GM18520 (cell line): ENCODE measurements around the gene COL9A3.
"Not testable (repeated sequence)": the region's sequence is repeated elsewhere in the genome, so short reads cannot be mapped to it uniquely, and the experiment has no call there.

Experiments used
- ATAC-seq: cut with Tn5 transposase; IDR thresholded peaks from one replicate; pipeline ENCODE4 v1.9.1; 2021; ENCODE audit not compliant: unreplicated experiment

Gene COL9A3

DNA sequence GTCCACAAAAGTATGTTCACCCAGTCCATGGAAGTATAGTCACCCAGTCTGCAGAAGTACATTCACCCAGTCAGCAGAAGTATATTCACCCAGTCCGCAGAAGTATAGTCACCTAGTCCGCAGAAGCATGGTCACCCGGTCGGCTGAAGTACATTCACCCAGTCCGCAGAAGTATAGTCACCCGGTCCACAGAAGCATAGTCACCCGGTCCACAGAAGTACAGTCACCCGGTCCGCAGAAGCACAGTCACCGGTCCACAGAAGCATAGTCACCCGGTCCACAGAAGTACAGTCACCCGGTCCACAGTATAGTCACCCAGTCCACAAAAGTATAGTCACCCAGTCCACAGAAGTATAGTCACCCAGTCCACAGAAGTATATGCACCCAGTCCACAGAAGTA is 36.0 kb downstream of the COL9A3 start:
- no peak for ATAC-seq

DNA sequence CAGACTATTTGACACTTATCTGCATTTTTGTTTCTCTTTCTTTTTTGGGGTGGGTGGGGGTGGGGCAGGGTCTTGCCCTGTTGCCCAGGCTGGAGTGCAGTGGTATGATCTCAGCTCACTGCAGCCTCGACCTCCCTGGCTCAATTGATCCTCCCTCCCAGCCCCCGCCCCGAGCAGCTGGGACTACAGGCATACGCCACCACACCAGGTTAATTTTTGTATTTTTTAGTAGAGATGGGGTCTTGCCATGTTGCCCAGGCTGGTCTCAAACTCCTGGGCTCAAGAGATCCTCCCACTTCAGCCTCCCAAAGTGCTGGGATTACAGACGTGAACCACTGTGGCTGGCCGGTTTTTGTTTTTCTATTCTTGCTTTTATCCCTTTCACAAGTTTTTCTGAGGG is 36.5 kb downstream of the COL9A3 start:
- ATAC-seq: not testable (repeated sequence)

DNA sequence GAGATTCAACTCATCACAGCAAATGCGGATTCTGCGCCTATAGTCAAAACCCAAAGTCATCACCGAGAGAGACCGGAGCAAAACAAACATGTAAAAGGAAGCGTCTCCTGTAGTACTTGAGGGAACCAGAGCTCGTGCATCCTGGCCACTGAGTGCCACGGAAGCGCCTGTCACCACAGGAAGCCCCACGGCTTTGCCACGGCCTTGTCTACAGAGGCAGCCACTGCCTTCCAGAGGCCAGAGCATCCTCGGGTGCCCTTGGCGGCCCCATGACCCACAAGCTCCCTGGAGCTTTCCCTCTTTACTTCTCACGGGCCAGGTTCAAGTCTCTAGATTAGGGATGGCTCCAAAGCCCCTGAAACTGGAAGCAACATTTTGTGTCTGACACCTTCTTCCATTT is 37.3 kb downstream of the COL9A3 start:
- no peak for ATAC-seq

DNA sequence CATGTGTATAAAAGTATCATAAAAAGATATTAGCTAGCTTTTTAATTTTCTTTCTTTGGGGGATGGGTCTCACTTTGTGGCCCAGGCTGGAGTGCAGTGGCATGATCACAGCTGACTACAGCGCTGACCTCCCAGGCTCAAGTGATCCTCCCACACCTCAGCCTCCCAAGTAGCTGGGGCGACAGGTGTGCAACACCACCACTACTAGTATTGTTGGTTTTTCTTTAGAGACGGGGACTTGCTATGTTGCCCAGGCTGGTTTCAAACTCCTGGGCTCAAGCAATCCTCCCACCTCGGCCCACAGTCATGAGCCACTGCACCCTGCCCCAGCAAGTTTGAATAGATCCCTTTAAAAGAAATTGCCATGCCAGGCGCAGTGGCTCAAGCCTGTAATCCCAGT is 38.3 kb downstream of the COL9A3 start:
- ATAC-seq: no peak

DNA sequence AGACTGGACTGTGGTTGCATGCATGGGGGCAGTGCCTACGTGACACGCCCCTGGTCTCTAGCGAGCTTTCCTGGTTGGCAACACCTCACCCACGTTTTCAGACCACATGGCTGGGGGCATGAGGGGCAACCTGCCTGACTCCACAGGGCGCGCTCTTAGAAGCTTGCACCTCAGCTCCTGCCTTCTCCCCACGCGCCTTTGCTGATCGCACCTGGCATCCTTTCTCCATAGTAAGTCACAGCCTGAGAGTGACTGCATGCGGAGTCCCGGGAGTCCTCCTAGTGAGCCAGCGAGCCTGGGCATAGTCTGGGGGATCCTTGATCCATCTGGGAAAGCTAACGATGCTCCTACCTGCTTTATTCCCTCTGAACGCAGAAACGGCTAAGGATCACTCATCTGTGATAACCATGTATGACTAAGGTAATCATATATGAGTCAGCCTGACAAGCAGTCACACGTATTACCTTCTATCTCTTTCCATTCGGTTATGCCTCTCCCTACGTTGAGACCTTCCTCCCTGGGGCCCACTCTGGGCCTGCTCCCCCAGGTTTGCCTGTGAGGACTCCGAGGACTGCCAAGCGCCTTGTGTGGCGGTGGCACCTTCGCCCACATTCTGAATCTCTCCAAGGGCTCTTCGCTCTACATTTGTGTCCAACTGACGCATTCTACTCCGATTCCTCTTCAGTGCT is 40.2 kb downstream of the COL9A3 start:
- ATAC-seq: no peak

DNA sequence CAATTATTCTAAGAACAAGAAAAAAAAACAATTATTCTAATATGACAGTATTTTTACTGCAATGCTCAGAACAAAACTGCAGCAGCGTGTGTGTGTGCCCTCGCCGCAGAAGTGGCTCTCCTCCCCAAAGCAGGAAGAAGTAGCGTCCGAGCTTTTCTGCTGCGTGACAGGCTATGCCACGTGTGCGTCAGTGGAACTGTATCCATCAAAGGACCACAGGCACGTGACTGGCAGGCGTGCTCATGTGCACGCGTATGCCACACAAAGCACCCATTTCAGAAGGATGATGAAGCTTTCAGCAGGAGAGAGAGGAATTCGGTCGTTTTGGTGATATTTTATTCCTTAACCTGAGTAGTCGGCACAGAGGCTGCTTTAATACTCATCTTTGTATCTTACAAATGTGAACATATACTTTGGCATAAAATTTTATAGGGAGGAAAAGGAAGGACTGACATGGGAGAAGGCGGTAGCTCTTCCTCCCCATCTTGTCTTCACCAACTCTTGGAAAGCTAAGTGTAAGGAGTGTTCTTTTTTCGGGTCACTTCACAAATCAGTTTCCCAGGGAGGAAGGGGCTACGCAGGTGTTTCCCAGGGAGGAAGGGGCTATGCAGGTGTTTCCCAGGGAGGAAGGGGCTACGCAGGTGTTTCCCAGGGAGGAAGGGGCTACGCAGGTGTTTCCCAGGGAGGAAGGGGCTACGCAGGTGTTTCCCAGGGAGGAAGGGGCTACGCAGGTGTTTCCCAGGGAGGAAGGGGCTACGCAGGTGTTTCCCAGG is 41.4 kb downstream of the COL9A3 start:
- no peak for ATAC-seq

DNA sequence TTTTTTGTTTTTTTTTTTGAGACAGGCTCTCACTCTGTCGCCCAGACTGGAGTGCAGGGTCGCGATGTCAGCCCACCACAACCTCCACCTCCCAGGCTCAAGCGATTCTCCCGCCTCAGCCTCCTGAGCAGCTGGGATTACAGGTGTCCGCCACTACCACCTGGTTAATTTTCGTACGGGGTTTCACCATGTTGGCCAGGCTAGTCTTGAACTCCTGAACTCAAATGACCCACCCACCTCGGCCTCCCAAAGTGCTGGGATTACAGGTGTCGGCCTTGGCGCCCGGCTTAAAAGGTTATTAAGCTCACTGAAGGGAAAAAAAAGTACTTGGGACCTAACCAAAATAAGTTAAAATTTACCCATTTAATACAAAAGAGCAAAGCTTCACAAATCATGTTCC is 42.9 kb downstream of the COL9A3 start:
- ATAC-seq: no peak

DNA sequence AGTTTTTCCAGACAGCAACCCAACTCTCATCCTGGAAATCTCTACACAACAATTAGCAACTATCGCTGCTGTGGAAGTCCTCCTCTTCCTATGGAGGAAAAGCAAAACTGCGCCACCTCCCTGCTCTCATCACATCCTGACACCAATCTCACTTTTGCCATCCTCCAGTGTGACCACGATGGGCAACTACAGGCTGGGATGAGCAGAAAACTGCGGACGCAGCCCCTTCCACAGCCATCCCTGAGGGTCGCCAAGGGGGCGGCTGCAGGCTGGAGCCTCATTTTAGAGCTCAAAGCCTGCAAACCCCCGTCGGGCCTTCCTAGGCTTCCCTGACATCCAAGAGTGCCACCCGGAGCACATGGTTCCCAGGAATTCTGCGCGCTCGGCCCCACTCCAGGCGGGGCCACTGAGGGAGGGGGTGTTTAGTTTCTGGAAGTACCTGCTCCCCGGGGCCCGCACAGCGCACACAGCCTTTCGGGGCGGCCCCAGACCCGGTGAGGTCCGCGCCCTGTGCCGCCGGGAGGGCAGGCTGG is 43.6 kb downstream of the COL9A3 start:
- no peak for ATAC-seq

DNA sequence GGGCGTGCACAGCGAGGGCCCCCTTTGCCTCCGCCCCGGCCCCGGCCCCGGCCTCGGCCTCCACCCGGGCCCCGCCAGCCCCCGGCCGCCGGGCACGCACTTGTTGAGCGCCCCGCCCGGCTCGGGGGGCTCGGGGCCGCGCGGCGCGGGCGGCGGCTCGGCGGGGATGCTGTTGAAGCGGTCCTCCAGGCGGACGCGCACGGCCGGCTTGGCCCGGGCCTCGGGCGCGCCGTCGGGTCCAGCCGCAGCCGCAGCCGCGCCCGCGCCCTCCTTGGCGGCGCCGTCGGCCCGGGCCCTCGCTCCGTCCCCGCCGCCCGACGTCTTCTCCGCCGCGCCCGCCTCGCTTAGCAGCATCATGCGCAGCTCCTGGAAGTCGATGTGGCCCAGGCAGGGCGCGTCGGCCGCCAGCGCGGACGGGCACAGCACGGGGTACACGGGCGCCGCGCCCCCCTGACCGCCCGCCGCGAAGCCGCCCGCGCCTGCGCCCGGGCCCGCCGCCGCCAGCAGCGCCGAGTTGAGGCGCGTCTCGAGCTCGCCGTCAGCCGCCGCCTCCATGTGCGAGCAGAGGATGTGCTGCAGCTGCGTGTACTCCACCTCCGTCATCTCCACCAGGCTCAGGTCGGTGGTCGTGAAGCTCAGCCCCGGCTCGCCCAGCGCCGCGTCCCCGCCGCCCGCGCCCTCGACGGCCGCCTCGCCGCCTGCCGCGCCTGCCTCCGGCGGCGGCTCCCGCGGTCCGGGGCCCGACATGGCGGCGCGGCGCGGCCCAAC is 44.3 kb downstream of the COL9A3 start:
- ATAC-seq: no peak

DNA sequence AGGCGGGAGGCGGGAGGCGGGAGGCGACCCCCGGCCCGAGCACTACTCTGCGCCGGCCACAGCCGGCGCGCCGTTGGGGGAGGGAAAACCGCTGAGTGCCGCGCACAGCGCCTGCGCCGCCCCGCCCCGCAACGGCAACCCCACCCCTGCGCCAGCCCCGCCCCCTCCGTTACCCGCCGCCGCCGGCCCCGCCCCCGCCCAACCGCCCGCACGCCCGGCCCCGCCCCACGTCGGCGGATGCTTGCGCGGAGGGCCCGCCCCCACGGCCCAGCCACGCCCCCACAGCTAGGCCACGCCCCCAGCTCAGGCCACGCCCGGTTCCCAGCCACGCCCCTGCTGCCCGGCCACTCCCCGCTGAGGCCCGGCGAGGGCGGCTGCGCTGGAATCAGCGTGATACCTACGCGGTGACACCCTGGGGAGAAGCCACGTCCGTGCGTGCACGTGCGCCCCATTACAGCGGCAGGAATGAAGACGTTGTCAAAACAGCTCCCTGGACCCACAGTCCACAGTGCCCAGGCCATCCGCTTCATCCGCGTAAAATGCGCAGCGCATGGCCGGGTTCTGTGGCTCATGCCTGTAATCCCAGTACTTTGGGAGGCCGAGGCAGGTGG is 45.0 kb downstream of the COL9A3 start, which contains the start of gene TCFL5:
Gene TCFL5, minus strand, starts transcription at position 97 of the 611 bp plus-strand sequence. CDS start 152 bp downstream, outside the sequence.
- no peak for ATAC-seq

DNA sequence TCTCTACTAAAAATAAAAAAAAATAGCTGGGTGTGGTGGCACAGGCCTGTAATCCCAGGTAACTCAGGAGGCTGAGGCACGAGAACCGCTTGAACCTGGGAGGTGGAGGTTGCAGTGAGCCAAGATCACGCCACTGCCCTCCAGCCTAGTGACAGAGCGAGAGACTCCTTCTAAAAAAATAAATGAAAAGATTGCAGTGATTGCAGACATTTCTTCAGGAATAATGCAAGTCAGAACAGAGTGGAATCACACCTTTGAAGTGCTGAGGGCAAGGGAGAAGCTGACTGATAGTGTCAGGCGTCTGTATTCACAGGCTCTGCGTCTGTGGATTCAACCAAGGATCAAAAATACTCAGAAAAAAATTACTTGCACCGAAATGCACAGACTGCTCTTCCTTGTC is 47.4 kb downstream of the COL9A3 start:
- ATAC-seq: no peak

DNA sequence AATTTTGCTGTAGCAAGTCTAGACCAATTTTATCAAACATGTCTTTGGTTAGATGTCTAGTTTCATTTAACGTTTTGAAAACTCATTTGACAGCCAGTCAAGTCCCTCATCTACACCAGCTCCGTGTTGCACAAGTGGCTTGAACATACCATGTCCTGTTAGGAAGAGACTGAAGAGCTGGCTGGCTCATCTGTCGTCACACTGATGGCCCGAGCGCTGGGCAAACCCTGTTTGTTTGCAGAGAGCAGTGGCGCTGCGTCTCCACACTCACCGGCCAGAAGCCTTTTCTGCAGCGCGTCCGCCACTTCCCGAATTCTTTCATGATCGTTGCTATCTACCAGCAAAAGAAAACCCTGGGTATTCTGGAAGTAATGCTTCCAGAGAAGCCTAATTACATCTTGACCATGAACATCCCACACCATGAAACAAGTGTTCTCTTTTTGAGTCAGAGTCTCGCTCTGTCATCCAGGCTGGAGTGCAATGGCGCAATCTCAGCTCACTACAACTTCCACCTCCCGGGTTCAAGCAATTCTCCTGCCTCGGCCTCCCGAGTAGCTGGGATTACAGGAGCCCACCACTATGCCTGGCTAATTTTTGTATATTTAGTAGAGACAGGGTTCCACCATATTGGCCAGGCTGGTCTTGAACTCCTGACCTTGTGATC is 55.5 kb downstream of the COL9A3 start:
- no peak for ATAC-seq

DNA sequence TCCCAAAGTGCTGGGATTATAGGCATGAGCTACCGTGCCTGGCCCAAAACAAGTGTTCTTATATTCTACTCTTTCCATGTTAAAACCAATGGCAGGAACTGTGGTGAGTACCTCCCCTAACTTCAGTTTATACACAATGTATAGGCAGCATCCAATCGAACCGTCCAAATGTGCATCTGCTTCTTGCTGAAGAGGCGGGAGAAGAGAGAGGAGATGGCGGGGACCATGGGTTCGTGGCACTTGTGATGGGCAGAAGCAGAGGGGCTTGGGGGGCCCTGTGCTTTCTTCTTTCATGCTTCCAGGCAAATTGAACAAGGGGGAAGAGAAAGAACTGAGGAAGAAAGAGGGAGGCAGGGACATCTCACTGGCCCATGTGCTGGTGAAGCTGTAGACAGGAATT is 56.0 kb downstream of the COL9A3 start:
- ATAC-seq: no peak

DNA sequence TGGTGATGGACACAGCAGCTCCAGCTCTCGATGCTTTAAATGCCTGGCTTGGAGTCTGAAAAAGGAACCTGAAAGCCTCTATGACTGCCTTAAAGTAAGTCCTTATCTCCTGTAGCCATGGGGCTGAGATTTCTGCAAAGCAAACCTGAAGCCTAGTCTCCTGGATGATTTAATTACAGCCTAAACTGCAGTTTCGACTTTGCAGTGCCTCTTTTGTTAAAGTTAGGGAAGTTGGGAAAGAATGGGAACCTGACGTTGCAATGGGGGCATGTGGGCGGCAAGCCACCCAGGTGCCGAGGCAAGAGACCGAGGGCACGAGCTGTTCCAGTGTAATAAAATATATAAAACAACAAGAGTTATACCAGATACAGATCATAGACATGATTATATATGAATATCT is 56.4 kb downstream of the COL9A3 start:
- no peak for ATAC-seq

DNA sequence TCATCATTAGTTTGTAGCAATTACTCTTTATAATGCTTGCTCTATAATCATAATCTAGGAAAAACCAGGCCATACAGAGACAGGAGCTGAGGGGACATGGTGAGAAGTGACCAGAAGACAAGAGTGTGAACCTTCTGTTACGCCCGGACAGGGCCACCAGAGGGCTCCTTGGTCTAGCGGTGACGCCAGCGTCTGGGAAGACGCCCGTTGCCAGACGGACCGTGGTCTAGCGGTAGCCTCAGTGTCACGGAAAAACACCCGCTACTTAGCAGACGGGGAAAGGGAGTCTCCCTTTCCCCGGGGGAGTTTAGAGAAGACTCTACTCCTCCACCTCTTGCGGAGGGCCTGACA is 56.8 kb downstream of the COL9A3 start:
- not testable (repeated sequence) for ATAC-seq

DNA sequence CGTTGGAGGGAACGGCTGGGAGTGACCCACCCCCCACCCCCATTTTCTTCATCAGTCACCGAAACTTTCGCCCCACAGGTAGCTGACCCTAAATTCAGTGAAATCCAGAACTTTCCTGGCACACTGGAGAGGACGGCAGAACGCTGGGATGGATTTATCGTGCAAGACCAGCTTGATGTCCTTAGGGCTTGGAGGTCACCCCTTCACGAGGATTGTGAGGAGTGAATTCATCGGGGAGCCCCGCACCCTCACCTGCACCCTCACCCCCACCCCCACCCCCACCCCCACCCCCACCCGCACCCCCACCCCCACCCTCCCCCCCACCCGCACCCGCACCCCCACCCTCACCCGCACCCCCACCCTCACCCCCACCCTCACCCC is 58.1 kb downstream of the COL9A3 start:
- ATAC-seq: no peak

DNA sequence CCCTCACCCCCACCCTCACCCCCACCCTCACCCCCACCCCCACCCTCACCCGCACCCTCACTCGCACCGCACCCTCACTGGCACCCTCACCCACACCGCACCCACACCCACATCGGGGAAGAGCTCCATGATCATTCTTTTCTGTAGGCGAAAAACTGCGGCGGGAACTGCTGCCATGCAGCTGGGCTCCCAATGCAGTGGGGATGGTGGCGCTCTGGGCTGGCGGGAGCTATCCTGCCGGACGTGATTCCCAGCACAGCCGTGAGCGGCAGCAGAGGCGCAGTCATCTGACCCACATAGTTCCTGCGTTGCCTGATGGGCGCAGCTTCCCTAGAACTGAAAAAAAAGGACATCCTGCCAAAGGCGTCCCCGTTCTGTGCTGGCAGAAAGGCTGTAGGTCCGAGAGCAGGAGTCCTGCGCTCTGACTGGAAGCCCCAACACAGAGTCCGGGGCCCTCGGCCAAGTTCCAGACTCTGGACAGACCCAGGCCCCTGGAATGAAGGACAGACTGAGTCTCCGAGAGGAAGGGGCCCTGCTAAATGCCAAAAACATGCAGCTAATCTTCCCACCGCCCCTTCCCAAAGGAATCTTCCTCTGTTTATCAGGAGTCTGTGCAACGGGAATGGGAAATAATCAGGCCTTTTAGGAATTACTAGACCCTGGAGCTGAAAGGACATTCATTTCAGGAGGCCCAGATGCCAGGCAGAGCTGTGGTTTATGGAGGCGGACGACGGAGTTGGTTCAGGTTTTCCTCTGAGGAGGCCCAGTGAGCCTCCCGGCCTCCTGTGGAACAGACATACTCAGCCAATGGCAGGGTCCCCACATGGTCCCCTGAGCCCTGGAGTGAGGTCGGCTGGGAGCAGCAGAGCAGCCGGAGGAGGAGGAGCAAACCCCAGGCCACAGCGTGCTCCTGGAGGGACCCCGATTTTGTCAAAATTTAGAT is 58.8 kb downstream of the COL9A3 start:
- ATAC-seq: no peak

DNA sequence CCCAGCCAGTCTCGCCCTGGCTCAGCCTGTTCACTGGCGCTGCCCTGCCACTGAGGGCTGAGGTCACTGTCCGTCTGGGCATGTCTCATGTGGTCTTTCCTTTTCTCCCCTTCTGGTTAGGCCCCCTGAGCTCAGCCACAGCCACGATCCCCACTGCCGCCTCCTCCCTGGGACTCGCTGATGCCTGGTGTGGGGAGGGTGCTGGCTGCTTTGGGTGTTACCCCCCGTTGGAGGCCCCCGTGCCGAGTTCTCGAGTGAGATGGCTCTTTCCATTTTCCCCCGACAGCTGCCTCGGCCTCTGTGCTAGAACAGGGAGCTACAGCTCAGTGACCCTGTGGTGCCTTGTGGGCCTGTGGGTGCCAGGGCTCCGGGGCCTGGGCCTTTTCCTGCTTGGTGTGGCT is 59.7 kb downstream of the COL9A3 start:
- ATAC-seq: no peak

DNA sequence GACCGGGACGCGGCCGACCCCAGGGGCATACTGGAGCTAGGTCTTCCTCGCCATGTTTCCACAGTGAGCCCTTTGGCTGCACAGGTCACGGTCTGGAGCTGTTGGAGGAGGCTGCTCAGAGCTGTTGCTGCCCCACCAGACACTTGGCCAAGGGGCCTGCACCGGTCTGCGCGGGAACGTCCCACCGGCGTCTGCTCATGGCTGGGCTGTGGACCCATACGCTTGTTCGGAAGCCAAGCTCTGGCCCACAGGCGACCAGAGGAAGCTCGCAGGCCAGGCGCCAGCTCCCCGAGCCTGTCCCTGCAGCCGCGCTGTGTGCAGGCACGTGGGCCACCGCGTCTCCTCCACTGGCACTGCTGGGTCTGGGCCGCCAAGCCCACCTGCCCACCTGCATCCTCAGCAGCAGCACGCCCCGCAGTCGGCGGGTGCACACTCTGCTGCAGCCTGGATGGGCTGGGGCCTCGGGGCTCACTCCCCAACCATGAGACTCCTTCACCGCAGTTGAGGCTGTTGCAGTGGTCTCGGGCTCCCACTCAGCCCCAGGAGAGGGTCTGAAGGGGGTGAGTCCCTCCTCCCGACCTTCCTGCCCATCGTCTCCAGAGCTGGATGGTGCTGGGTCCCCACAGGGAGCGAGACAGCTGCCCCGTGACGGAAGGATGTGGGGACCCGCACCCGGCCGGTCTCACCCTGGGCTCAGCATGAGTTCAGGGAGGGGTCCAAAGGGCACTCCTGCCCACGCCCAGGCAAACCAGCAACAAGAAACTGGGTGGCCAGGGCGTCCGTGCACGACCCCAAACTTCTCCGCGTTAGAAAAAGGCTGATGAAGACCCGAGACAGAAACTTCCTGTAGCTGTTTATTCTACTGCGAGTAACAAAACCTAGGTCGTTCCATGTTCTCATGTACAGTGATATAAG is 60.3 kb downstream of the COL9A3 start:
- no peak for ATAC-seq
